Hair follicular keratinocyte (primary cell): ENCODE data around the gene CCP110. TPM values are rescaled to one million over a fixed set of nuclear protein-coding genes. Genes with fewer than 3 reads are reported as not detected.

ENCODE experiments used
- total RNA-seq: library from RNA; depleted of rRNA; stranded (reverse); fragments of >200 nt; gene quantifications from 2 replicates; pipeline ENCODE4 v1.2.3, GENCODE V29; 2015

CCP110 gene, protein sequence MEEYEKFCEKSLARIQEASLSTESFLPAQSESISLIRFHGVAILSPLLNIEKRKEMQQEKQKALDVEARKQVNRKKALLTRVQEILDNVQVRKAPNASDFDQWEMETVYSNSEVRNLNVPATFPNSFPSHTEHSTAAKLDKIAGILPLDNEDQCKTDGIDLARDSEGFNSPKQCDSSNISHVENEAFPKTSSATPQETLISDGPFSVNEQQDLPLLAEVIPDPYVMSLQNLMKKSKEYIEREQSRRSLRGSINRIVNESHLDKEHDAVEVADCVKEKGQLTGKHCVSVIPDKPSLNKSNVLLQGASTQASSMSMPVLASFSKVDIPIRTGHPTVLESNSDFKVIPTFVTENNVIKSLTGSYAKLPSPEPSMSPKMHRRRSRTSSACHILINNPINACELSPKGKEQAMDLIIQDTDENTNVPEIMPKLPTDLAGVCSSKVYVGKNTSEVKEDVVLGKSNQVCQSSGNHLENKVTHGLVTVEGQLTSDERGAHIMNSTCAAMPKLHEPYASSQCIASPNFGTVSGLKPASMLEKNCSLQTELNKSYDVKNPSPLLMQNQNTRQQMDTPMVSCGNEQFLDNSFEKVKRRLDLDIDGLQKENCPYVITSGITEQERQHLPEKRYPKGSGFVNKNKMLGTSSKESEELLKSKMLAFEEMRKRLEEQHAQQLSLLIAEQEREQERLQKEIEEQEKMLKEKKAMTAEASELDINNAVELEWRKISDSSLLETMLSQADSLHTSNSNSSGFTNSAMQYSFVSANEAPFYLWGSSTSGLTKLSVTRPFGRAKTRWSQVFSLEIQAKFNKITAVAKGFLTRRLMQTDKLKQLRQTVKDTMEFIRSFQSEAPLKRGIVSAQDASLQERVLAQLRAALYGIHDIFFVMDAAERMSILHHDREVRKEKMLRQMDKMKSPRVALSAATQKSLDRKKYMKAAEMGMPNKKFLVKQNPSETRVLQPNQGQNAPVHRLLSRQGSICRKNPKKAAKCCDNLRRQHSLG
- total RNA-seq, result 4.4 and 7.9 TPM in 2 replicates

DNA sequence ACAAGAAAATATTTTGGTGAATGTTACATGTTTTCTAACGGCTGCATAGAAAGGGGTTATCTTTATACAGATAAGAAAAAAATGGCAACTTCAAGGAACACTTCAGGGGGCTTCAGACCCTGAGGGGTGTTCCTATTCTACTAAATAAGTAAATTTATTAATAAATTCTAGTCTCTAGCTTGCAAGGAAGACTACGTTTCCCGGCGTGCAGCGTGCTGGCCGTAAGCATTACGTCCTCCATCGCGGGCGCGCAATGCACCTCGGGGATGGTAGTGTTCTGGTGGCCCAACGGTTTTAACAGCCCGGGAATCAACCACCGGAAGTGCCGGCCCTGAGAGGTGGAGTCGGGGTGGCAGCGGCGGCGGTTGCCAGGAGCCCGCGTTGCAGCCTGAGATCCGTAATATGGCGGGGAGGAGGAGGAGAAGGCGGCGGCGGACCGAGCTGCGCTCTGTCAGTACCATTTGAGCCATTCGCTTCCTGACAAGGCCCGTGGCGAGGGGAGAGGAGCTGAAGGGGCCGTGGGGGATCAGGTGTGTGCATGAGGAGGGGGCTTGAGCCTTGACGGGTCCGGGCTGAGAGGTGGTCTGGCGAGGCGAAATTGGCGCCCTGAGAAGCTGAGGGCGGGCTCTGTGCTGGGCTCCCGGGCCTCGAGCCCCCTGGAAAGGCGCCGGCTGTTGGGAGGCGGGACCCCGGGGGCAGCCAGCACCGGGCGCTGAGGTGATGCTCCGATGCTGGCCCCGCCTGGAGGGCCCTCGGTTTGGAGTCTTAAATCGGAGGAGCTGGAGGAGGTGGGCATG lies at the start of gene CCP110:
CCP110 (plus strand) TSS at position 384 of the 797 bp plus-strand sequence. CDS start 3,940 bp downstream, outside the sequence.

DNA sequence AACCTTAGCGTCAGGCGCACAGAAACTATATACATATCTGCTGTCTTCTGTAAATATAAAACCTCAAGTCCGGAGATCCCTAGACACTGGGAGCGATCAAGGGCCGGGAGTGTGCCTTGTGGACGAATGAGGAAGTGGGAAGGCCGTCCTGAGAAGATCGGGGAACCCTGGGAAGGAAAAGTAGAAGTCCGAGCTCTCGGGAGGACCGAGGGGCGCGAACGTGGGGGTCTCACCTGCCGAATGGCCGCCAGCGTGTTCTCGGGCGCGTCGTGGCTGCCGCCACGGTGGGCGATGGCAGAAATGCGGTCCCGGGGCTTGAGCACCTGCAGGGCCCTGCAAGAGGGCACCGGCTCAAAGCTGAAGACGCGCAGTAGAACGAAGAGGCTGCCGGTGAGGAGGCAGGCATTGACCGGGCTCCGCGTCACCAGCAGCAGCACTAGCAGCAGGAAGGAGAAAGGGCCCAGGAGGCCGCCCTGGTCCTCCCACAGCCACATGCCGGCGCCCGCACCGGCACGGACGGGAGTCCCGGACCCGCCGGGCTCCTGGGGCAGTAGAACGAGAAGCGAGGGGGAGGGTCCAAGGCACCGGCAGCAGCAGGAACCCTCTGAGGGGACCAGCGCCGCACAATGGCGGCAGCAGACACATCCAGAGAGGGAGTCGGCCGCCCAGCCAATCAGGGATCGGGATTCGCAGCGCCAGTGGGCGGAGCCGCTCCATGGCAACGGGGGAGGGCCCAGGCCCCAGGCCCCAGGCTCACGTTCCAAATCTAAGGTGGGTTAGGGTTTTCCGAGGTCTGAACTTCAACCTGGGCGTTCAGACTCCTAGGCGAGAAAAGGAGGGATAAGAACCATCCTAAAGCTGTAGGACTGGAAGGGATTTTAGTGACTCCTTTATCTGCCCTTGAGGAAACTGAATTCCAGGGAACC lies 2.0 kb upstream of the CCP110 start, which contains the start of gene GDE1:
GDE1 (minus strand) TSS at position 628 of the 926 bp plus-strand sequence; CDS start at position 494, 134 bp downstream.

GRCh38 chr16:19555186-19555937 lies 31.6 kb downstream of the CCP110 start, which contains the start of gene VPS35L:
Gene VPS35L, plus strand, starts transcription at chr16:19555703. Its CDS starts 27 bp downstream, at chr16:19555730.

Other genes starting within 250 kb of the CCP110 start
- gene CLEC19A, start 238.2 kb upstream of the CCP110 start, total RNA-seq, result not detected in 2 replicates
- gene TMC5, start 106.1 kb upstream of the CCP110 start, total RNA-seq, result not detected in 2 replicates
- 57.3 and 57.9 TPM in 2 replicates for gene GDE1, start 1.8 kb upstream of the CCP110 start, total RNA-seq
- 20.2 and 28.4 TPM in 2 replicates for gene VPS35L, start 31.8 kb downstream of the CCP110 start, total RNA-seq
- 19.0 and 27.8 TPM in 2 replicates for gene KNOP1, start 194.3 kb downstream of the CCP110 start, total RNA-seq
- gene IQCK, start 194.3 kb downstream of the CCP110 start, total RNA-seq, result 7.0 and 8.3 TPM in 2 replicates